HG03520 (cell line): Measurements from ENCODE around the gene FOXA3.

Experiments
- ATAC-seq: cut with Tn5 transposase; IDR thresholded peaks from one replicate; pipeline ENCODE4 v1.9.1; 2021; ENCODE audit warnings: mild to moderate bottlenecking, moderate library complexity; ENCODE audit not compliant: unreplicated experiment

FOXA3 gene

DNA sequence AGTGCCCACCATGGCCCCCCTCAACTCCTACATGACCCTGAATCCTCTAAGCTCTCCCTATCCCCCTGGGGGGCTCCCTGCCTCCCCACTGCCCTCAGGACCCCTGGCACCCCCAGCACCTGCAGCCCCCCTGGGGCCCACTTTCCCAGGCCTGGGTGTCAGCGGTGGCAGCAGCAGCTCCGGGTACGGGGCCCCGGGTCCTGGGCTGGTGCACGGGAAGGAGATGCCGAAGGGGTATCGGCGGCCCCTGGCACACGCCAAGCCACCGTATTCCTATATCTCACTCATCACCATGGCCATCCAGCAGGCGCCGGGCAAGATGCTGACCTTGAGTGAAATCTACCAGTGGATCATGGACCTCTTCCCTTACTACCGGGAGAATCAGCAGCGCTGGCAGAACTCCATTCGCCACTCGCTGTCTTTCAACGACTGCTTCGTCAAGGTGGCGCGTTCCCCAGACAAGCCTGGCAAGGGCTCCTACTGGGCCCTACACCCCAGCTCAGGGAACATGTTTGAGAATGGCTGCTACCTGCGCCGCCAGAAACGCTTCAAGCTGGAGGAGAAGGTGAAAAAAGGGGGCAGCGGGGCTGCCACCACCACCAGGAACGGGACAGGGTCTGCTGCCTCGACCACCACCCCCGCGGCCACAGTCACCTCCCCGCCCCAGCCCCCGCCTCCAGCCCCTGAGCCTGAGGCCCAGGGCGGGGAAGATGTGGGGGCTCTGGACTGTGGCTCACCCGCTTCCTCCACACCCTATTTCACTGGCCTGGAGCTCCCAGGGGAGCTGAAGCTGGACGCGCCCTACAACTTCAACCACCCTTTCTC, 8.2 kb downstream of the FOXA3 start:
- ATAC-seq = no peak

DNA sequence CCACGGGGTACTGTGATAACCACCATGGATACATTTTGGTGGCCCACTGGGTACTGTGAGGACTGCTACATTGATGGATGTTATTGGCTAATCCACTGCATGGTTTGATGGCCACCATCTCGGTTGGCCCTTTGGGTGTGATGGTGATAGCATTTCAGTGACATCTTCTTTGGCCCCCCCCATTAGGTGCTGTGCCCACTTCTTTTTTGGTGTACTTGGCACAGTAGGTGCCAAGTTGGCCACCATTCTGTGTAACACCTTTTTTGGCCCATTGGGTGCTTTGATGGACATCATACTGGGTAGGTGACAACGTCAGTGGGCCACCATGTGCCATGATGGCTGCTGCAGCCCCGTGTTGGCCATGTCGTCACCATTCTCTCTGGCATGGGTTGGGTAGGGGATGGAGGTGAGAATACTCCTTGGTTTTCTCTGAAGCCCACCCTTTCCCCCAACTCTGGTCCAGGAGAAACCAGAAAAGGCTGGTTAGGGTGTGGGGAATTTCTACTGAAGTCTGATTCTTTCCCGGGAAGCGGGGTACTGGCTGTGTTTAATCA, 9.2 kb downstream of the FOXA3 start:
- no peak for ATAC-seq

GRCh38 chr19:45874620-45874966, 10.5 kb downstream of the FOXA3 start:
- ATAC-seq = no peak

DNA sequence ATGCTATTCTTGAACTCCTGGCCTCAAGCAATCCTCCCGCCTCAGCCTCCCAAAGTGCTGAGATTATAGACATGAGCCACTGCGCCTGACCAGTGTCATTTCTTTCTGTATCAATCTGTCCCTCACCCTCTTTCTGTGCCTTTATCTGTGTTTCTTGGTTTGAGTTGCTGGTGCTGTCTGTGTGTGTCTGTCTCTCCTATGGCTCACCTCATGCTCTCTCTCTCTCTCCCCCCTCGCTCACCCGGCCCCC, 12.0 kb downstream of the FOXA3 start:
- ATAC-seq = no peak

- ATAC-seq = no peak
Measured at GRCh38 chr19:45876411-45877197, 12.5 kb downstream of the FOXA3 start.

DNA sequence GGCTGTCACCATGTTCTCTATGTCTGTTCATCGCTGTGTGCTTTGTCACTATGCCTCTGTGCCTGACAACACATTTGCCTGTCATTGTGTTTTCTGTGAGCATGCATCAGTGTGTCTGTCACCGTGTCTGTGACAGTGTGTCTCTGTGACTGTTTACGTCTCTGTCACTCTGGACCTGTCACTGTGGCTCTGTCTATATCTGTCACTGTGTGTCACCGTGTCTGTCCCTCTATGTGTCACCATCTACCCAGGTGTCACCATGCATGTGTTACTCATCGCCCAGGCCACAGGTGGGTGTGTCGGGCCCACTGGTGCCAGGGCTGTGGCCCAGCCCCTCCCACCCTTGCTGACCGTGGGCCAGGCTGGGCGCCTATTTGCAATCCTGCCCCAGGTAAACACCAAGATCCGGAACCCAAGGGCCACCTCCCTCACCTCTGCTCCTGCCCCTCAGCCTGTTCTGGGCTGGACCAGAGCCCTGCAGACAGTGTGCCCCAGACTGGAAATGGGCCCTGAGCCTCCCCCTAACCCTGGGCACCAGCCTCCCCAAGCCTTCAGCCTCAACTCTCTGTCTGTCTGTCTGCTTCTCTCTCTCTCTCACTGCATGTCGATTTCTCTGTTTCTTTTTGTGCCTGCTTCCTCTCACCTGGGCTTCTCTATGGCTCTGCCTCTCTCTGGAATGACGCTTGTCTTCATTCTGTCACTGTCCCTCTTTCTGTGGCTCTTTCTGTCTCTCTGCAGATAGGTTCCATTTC, 14.1 kb downstream of the FOXA3 start:
- ATAC-seq = no peak

DNA sequence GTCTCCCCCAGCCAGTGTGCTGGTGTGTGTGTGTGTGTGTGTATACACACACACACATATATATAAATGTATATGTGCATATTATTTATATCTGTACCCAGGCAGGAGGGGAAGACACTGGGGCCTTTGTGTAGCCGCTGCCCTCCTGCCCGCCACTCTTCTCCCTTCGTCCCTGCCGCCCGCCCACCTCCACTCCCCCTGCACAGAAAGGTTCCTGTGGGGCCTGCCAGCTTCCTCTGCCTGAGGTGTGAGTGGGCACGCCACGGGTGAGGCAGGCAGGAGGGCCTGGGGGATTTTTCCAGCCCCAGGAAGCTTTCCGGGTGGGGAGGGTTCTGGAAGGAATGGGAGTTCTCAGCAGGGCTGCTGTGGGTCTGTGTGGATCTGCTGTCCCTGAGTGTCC, 14.9 kb downstream of the FOXA3 start:
- ATAC-seq = no peak

- ATAC-seq = no peak
Measured at GRCh38 chr19:45879971-45880370, 15.8 kb downstream of the FOXA3 start.

GRCh38 chr19:45881082-45881908, 17.2 kb downstream of the FOXA3 start:
- ATAC-seq = no peak

DNA sequence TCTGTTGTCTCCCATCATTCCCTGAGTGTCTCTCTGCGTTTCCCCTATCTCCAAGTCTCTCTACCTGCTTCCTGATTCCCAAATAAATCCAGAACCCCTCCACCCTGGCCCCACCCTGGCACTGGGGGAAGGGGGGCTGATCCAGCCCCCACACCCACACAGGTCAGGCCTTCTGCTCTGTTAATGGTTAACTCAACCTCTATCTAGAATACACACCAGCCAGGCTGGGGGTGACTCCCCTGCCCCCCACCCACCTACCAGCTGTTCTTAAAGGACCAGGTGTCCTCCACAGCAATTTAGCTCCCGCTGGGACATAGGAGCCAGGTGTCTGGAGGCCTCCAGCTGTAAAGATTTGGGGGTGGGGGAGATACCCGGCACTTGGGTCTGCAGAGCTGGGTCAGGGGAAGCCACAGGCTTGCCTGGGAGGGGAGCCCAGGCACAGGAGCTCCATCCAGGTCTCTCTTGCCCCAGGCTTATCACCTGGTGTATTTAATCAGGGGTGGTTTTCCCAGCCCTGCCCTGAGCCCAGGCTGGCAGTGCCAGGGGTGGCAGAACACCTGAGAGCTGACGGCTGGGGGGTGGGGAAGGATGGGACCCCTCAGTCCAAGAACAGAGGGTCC, 17.9 kb downstream of the FOXA3 start:
- ATAC-seq = no peak

- no peak for ATAC-seq
Measured at GRCh38 chr19:45882652-45883585, 18.8 kb downstream of the FOXA3 start.

DNA sequence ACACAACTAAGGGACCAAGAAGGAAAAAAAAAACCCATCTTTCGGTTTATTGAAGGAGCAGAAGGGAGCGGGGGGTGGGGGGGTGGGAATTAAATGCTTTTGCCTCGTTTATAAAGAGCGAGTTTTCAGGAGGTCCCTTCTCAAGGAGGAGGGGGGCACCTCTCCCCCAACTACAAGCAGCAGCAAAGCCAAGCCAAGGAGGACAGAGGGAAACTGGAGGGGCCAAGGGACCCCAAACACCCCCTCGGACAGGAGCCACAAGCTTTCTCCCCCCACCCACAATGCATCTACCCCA, 19.4 kb downstream of the FOXA3 start:
- no peak for ATAC-seq

GRCh38 chr19:45883881-45884681, 20.0 kb downstream of the FOXA3 start:
- no peak for ATAC-seq

- no peak for ATAC-seq
Measured at GRCh38 chr19:45884682-45885555, 20.8 kb downstream of the FOXA3 start.

DNA sequence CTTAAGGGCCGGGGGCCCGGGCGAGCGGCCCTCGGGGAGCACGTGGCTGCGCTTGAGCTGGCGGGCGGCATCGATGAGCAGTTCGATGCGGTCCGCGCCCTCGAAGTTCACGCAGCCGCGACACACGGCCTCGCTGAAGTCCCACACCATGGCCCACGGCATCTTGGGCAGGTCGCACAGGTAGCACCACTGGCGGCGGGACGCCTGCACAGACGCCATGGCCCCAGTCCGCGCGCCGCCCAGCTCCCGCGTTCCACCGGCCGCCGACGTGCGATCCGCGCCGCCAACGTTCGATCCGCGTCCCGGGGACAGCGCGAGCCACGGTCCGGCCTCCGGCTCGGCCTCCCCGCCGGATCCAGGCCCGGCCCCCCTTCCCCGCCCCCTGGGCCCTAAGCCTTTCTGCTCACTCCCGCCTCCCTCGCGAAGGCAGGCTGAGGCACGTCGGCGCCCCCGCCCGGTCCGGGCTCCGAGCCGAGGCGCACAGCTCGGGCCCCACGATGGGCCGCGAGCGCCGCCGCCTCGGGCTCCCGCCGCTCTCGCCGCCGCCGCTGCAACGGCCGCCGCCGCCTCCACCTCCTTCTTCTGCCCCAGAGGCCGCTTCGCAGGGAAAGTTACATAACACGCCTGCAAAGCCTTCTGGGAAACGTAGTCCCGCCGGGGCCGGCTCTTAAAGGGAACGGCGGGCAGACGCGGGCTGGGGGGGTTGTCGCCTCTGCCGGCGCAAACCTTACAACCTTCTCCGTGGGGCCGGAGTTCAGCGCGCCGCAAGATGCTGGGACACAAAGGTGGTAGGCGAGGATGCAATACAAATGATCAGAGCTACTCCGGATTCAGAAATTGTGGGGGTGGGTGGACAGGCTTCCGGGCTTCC, 21.7 kb downstream of the FOXA3 start, which contains the start of gene IRF2BP1:
TSS of gene IRF2BP1 (minus strand) at position 586 of the 871 bp plus-strand sequence. CDS start at position 219, 367 bp downstream.
- ATAC-seq = peak; percentile 34

GRCh38 chr19:45886427-45887199, 22.5 kb downstream of the FOXA3 start:
- ATAC-seq = peak; percentile 49
